ENCODE results near the gene DCC.

Gene DCC

DNA sequence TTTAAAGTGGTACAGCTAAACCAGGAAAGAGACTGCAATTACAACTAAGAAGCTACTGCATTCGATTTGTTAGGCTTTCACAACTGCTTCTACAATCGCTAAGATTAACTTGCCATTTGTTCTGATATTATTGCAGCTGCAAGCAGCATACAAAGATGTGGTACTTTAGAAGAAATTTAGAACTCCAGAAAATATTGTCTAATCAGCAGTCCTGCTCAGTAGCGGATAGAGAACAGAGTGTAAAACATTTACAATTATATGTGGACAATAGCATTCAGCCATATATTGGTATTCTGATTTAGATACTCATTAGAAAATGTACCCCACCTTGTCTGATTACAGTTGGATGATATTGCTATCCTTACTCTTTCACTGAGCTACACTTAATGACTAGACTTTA is 265.3 kb downstream of the DCC start:
- no peak overlapping the region for H2BK12ac ChIP-seq (ENCODE audit: low read length in 2 of 2)
- no peak overlapping the region for H3K4me2 ChIP-seq (ENCODE audit: low read length, poor library complexity, severe bottlenecking)
- H3K23ac ChIP-seq (ENCODE audit: low read length in 2 of 2): no peak overlapping the region
- no peak overlapping the region for H3K18ac ChIP-seq (ENCODE audit: low read depth in 1 of 2, low read length in 2 of 2)
- no peak overlapping the region for H2BK120ac ChIP-seq (ENCODE audit: low read depth, low read length)
- no peak overlapping the region for H4K8ac ChIP-seq (ENCODE audit: low read length)
- H3K27ac ChIP-seq (ENCODE audit: low read length, poor library complexity, severe bottlenecking): no peak overlapping the region
- H2BK15ac ChIP-seq (ENCODE audit: low read depth, poor library complexity, severe bottlenecking): no peak overlapping the region
- no peak overlapping the region for H3K4ac ChIP-seq (ENCODE audit: low read depth in 1 of 2, low read length in 2 of 2)
- no peak overlapping the region for H2BK5ac ChIP-seq (ENCODE audit: low read depth, low read length, poor library complexity, severe bottlenecking)
- no peaks in the 10 kb centered on the region for H3K9me3 ChIP-seq (ENCODE audit: control insufficient read depth, low read length)
- no peak overlapping the region for H3K4me3 ChIP-seq (ENCODE audit: insufficient read depth in 1 of 2, low read depth in 1 of 2, low read length in 2 of 2)
- no peak for DNase-seq
- H3K79me1 ChIP-seq (replicated peaks; ENCODE audit: low read length, poor library complexity, severe bottlenecking): no peaks in the 10 kb centered on the region
- no peak overlapping the region for H2AK5ac ChIP-seq (ENCODE audit: low read length, severe bottlenecking)
- no peak overlapping the region for H3K14ac ChIP-seq (ENCODE audit: low read length in 2 of 2)
- no peaks in the 10 kb centered on the region for H3K4me1 ChIP-seq (ENCODE audit: control insufficient read depth, insufficient read depth, low read depth, low read length)
- H3K36me3 ChIP-seq (ENCODE audit: control insufficient read depth in 1 of 2, insufficient read depth in 2 of 2, low read depth in 1 of 2, low read length in 2 of 2): no peaks in the 10 kb centered on the region
- H2AFZ ChIP-seq (ENCODE audit: low read depth, low read length): no peak overlapping the region
- WGBS: no CpG with 5 or more reads among the region's 3 CpGs
- H3K27me3 ChIP-seq (ENCODE audit: control insufficient read depth in 1 of 2, insufficient read depth in 1 of 2, low read length in 2 of 2): no peaks in the 10 kb centered on the region
- no peak overlapping the region for H4K91ac ChIP-seq (ENCODE audit: low read length)
- no peak overlapping the region for H3K9ac ChIP-seq (ENCODE audit: low read length)

DNA sequence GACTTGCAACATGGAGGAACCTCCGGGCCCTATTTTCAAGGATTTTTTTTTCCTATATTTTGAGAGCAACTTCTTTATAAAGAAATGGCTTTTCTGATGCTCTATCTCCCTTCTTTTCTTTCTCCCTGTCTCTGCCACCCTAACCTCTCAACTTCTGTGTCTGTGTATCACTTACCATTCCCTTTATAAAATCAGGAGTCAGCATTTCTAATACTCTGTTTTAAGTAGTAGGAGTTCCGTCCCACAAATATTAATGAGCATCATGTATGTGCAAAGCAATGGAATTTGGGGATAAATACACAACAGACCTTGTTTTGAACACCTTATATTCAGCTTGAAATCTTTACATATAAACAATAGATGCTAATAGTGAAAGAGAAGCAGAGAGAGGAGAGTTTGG is 268.0 kb downstream of the DCC start:
- H2BK5ac ChIP-seq (ENCODE audit: low read depth, low read length, poor library complexity, severe bottlenecking): no peak overlapping the region
- no peaks in the 10 kb centered on the region for H3K36me3 ChIP-seq (ENCODE audit: control insufficient read depth in 1 of 2, insufficient read depth in 2 of 2, low read depth in 1 of 2, low read length in 2 of 2)
- no peak overlapping the region for H3K4ac ChIP-seq (ENCODE audit: low read depth in 1 of 2, low read length in 2 of 2)
- H3K4me3 ChIP-seq (ENCODE audit: insufficient read depth in 1 of 2, low read depth in 1 of 2, low read length in 2 of 2): no peak overlapping the region
- no peaks in the 10 kb centered on the region for H3K4me1 ChIP-seq (ENCODE audit: control insufficient read depth, insufficient read depth, low read depth, low read length)
- no peak overlapping the region for H2BK120ac ChIP-seq (ENCODE audit: low read depth, low read length)
- H3K79me1 ChIP-seq (replicated peaks; ENCODE audit: low read length, poor library complexity, severe bottlenecking): no peaks in the 10 kb centered on the region
- H2BK12ac ChIP-seq (ENCODE audit: low read length in 2 of 2): no peak overlapping the region
- no peak overlapping the region for H3K23ac ChIP-seq (ENCODE audit: low read length in 2 of 2)
- H4K91ac ChIP-seq (ENCODE audit: low read length): no peak overlapping the region
- H3K18ac ChIP-seq (ENCODE audit: low read depth in 1 of 2, low read length in 2 of 2): no peak overlapping the region
- no peak overlapping the region for H2BK15ac ChIP-seq (ENCODE audit: low read depth, poor library complexity, severe bottlenecking)
- H3K27ac ChIP-seq (ENCODE audit: low read length, poor library complexity, severe bottlenecking): no peak overlapping the region
- no peak overlapping the region for H2AK5ac ChIP-seq (ENCODE audit: low read length, severe bottlenecking)
- H3K4me2 ChIP-seq (ENCODE audit: low read length, poor library complexity, severe bottlenecking): no peak overlapping the region
- H3K9me3 ChIP-seq (ENCODE audit: control insufficient read depth, low read length): no peaks in the 10 kb centered on the region
- H3K27me3 ChIP-seq (ENCODE audit: control insufficient read depth in 1 of 2, insufficient read depth in 1 of 2, low read length in 2 of 2): no peaks in the 10 kb centered on the region
- no peak overlapping the region for H2AFZ ChIP-seq (ENCODE audit: low read depth, low read length)
- DNase-seq: no peak
- H3K9ac ChIP-seq (ENCODE audit: low read length): no peak overlapping the region
- H3K14ac ChIP-seq (ENCODE audit: low read length in 2 of 2): no peak overlapping the region
- WGBS: no CpG with 5 or more reads among the region's 2 CpGs
- no peak overlapping the region for H4K8ac ChIP-seq (ENCODE audit: low read length)

DNA sequence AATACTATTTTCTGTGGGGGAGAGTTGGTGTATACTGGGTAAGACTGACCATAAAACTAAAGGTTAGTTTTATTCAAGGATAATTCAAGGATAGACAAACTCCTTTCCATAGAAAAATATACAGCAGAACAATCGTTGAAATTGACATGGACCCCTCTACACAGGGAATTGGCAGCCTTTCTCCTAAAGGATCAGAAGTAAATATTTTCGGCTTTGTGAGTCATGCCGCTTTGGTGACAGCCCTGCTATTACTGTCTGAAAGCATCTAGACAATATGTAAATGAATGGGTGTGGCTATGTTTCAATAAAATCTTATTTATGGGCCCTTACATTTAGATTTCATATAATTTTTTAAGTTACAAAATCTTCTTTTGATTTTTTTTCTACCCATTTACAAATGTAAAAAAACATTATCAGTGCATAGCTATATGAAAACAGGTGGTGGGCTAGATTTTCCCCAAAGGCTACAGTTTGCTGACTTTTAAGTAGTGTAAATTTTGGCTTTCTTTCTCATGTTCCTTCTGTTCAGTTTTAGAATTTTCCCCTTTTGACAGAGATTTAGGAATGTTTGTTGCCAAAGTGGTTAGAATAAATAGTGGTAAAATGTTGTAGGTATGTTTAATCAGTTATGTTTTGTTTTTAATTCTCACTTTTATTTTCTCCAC is 270.6 kb downstream of the DCC start:
- WGBS: 92% methylated on average over 2 of the region's 3 CpGs
- no peak overlapping the region for H3K23ac ChIP-seq (ENCODE audit: low read length in 2 of 2)

DNA sequence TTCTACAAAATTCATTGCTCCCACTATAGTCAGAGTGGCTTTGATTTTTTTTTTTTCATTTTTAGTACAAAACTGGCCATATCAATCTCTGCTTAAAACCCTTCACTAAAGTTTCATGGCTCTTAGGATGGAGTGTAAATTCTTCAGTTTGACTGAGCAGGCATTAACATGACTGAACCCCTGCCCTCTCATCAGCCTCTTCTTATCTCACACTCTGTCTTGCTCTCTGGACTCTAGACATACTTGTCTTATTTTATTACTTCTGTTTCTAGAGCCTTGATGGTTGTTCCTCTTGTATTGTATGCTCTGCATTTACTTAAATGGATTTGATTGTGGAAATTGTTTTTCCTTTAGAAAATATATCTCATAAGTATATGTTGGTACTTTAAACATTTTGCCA is 272.4 kb downstream of the DCC start:
- no peak overlapping the region for H2BK15ac ChIP-seq (ENCODE audit: low read depth, poor library complexity, severe bottlenecking)
- no peak overlapping the region for H3K4me2 ChIP-seq (ENCODE audit: low read length, poor library complexity, severe bottlenecking)
- no peak overlapping the region for H3K14ac ChIP-seq (ENCODE audit: low read length in 2 of 2)
- H3K9me3 ChIP-seq (ENCODE audit: control insufficient read depth, low read length): no peaks in the 10 kb centered on the region
- H2BK120ac ChIP-seq (ENCODE audit: low read depth, low read length): no peak overlapping the region
- H3K23ac ChIP-seq (ENCODE audit: low read length in 2 of 2): no peak overlapping the region
- no peak overlapping the region for H3K9ac ChIP-seq (ENCODE audit: low read length)
- H2AK5ac ChIP-seq (ENCODE audit: low read length, severe bottlenecking): no peak overlapping the region
- no peak overlapping the region for H3K27ac ChIP-seq (ENCODE audit: low read length, poor library complexity, severe bottlenecking)
- no peak overlapping the region for H2BK5ac ChIP-seq (ENCODE audit: low read depth, low read length, poor library complexity, severe bottlenecking)
- no peaks in the 10 kb centered on the region for H3K4me1 ChIP-seq (ENCODE audit: control insufficient read depth, insufficient read depth, low read depth, low read length)
- H3K79me1 ChIP-seq (replicated peaks; ENCODE audit: low read length, poor library complexity, severe bottlenecking): no peaks in the 10 kb centered on the region
- no peak overlapping the region for H2BK12ac ChIP-seq (ENCODE audit: low read length in 2 of 2)
- no peak overlapping the region for H3K4ac ChIP-seq (ENCODE audit: low read depth in 1 of 2, low read length in 2 of 2)
- H3K36me3 ChIP-seq (ENCODE audit: control insufficient read depth in 1 of 2, insufficient read depth in 2 of 2, low read depth in 1 of 2, low read length in 2 of 2): no peaks in the 10 kb centered on the region
- no peak for DNase-seq
- no peak overlapping the region for H2AFZ ChIP-seq (ENCODE audit: low read depth, low read length)
- H3K27me3 ChIP-seq (ENCODE audit: control insufficient read depth in 1 of 2, insufficient read depth in 1 of 2, low read length in 2 of 2): no peaks in the 10 kb centered on the region
- no peak overlapping the region for H4K91ac ChIP-seq (ENCODE audit: low read length)
- H3K18ac ChIP-seq (ENCODE audit: low read depth in 1 of 2, low read length in 2 of 2): no peak overlapping the region
- no peak overlapping the region for H3K4me3 ChIP-seq (ENCODE audit: insufficient read depth in 1 of 2, low read depth in 1 of 2, low read length in 2 of 2)
- H4K8ac ChIP-seq (ENCODE audit: low read length): no peak overlapping the region

More for the DNA sequence above, 270.6 kb downstream of the DCC start:
- Histone ChIP-seq H3K4me2 (ENCODE audit: low read length, poor library complexity, severe bottlenecking) (no peak overlapping the region), H2AFZ (ENCODE audit: low read depth, low read length) (no peak overlapping the region), H3K9ac (ENCODE audit: low read length) (no peak overlapping the region), H3K9me3 (ENCODE audit: control insufficient read depth, low read length) (no peaks in the 10 kb centered on the region), H3K27ac (ENCODE audit: low read length, poor library complexity, severe bottlenecking) (no peak overlapping the region), H2BK5ac (ENCODE audit: low read depth, low read length, poor library complexity, severe bottlenecking) (no peak overlapping the region), H4K91ac (ENCODE audit: low read length) (no peak overlapping the region), H2BK12ac (ENCODE audit: low read length in 2 of 2) (no peak overlapping the region), H3K14ac (ENCODE audit: low read length in 2 of 2) (no peak overlapping the region), H3K4ac (ENCODE audit: low read depth in 1 of 2, low read length in 2 of 2) (no peak overlapping the region), H2AK5ac (ENCODE audit: low read length, severe bottlenecking) (no peak overlapping the region), H3K27me3 (ENCODE audit: control insufficient read depth in 1 of 2, insufficient read depth in 1 of 2, low read length in 2 of 2) (no peaks in the 10 kb centered on the region), H3K36me3 (ENCODE audit: control insufficient read depth in 1 of 2, insufficient read depth in 2 of 2, low read depth in 1 of 2, low read length in 2 of 2) (no peaks in the 10 kb centered on the region), H2BK15ac (ENCODE audit: low read depth, poor library complexity, severe bottlenecking) (no peak overlapping the region), H4K8ac (ENCODE audit: low read length) (no peak overlapping the region), H3K4me3 (ENCODE audit: insufficient read depth in 1 of 2, low read depth in 1 of 2, low read length in 2 of 2) (no peak overlapping the region), H2BK120ac (ENCODE audit: low read depth, low read length) (no peak overlapping the region), H3K79me1 (replicated peaks; ENCODE audit: low read length, poor library complexity, severe bottlenecking) (no peaks in the 10 kb centered on the region), H3K18ac (ENCODE audit: low read depth in 1 of 2, low read length in 2 of 2) (no peak overlapping the region), H3K4me1 (ENCODE audit: control insufficient read depth, insufficient read depth, low read depth, low read length) (no peaks in the 10 kb centered on the region)
- no peak for DNase-seq

Measured in mesenchymal stem cell (in vitro differentiated cells and primary cell).